GM10248 (cell line): ENCODE results near the gene SGSH.

Experiments used
- CTCF ChIA-PET: fragments of 300-600 bp; sonication (Branson Sonifier 250); formaldehyde crosslinking; extraction: SDS; loops from one replicate; lab custom pipeline; 2021; ENCODE audit warnings: antibody characterized with exemption; lab: Yijun Ruan, JAX
- POLR2A ChIA-PET: fragments of 350-650 bp; sonication (Branson Sonifier 250); formaldehyde crosslinking; extraction: SDS; loops from one replicate; lab custom pipeline; 2020; ENCODE audit warnings: antibody characterized with exemption; lab: Yijun Ruan, JAX
- DNase-seq: peaks from one replicate; pipeline ENCODE4 v3.0.0; 2012; ENCODE audit errors: extremely low spot score
- TF ChIP-seq, protein P1 (sequence below): IDR thresholded peaks from 2 replicates; pipeline ENCODE4 v1.5.1; 2012; ENCODE audit warnings: mild to moderate bottlenecking, low read depth; ENCODE audit errors: extremely low read depth, missing control alignments, control extremely low read depth

SGSH gene

DNA sequence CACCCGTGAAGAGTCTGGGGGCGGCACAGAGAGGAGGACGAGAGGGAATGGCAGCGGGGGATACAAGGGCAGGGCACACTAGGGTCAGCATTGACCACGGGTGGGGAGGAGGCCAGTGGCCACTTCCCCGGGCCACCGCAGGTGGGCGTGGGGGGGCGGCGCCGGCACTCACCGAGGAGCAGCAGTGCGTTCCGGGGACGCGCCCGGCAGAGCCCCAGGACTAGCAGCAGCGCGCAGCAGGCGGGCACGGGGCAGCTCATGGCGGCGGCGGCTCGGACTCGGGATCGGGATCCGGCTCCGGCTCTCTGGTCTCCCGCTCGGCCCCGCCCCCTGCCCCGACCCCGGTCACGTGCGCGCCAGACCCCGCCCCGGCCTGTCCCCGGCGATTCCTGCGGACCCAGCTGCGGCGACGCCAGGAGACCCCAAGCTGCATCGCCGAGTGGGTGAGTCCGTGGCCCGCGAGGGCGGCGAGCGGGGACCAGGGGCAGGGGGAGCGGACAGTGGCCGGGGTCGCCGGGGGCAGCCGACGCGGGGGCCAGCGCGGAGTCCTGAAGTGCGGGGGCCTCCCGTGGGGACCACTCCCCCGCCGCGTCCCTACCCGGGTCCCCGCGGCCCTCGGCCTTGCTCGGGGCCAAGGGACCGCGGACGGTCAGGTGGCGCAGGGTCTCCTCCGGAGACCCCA lies at the start of gene SGSH, which contains the start of gene SLC26A11:
Gene SGSH, minus strand, starts transcription at position 280 of the 682 bp plus-strand sequence. Its CDS starts 20 bp downstream, at position 260.
Gene SLC26A11, plus strand, starts transcription at position 374 of the 682 bp plus-strand sequence. CDS start 1,134 bp downstream, outside the sequence.
- TF ChIP-seq, protein P1, sequence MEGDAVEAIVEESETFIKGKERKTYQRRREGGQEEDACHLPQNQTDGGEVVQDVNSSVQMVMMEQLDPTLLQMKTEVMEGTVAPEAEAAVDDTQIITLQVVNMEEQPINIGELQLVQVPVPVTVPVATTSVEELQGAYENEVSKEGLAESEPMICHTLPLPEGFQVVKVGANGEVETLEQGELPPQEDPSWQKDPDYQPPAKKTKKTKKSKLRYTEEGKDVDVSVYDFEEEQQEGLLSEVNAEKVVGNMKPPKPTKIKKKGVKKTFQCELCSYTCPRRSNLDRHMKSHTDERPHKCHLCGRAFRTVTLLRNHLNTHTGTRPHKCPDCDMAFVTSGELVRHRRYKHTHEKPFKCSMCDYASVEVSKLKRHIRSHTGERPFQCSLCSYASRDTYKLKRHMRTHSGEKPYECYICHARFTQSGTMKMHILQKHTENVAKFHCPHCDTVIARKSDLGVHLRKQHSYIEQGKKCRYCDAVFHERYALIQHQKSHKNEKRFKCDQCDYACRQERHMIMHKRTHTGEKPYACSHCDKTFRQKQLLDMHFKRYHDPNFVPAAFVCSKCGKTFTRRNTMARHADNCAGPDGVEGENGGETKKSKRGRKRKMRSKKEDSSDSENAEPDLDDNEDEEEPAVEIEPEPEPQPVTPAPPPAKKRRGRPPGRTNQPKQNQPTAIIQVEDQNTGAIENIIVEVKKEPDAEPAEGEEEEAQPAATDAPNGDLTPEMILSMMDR, result no peak
- CTCF ChIA-PET, result no interaction called here
- peak; percentile 87 for DNase-seq
- POLR2A ChIA-PET, result no interaction called here

DNA sequence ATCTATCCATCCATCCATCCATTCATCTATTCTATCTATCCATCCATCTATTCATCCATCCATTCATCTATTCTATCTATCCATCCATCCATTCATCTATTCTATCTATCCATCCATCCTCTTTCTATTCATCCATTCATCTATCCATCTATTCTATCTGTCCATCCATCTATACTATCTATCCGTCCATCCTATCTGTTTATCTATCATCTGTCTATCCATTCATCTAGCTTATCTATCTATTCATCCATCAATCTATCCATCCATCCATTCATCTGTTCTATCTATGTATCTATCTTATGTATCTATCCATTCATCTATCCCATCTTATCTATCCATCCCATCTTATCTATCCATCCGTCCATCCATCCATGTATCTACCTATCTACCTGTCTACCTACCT lies 49.3 kb upstream of the SGSH start:
- CTCF ChIA-PET, result no interaction called here
- TF ChIP-seq, protein P1, result no peak
- DNase-seq, result no peak
- POLR2A ChIA-PET, result no interaction called here

GRCh38 chr17:80268427-80268826 lies 48.3 kb upstream of the SGSH start:
- DNase-seq, result no peak
- POLR2A ChIA-PET, result no interaction called here
- CTCF ChIA-PET, result no interaction called here
- TF ChIP-seq, protein P1, result no peak

DNA sequence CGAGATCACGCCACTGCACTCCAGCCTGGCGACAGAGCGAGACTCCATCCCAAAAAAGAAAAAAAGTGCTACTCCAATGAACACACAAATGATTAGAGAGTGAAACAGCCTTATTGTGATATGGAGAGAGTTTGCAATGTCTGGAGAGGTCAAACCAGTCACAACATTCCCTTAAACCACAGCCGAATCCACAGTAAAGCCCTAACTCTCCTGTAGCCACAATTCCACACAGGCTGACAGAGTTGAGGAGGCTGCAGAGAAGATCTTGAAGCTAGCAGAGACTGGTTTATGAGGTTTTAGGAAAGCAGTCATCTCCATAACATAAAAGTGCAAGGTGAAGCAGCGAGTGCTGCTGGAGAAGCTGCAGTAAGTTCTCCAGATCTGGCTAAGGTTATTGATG lies 47.3 kb upstream of the SGSH start:
- TF ChIP-seq, protein P1, result no peak
- ChIA-PET POLR2A (no interaction called here), CTCF (interaction anchor here (1.2 to 1.5 kb wide), 2 partner anchors 16 to 30 kb away, joined by 3 read pairs; no protein-coding TSS in a partner anchor)
- DNase-seq, result no peak

GRCh38 chr17:80265205-80266068 lies 45.3 kb upstream of the SGSH start:
- ChIA-PET POLR2A (interaction anchor here (0.7 kb wide), 1 partner anchor 63 kb away, joined by 8 read pairs; no protein-coding TSS in a partner anchor), CTCF (interaction anchor here (0.9 kb wide), 2 partner anchors 70 to 164 kb away, joined by 3 read pairs; partner anchors contain the start of gene GAA)
- TF ChIP-seq, protein P1, result no peak
- peak; percentile 70 for DNase-seq

DNA sequence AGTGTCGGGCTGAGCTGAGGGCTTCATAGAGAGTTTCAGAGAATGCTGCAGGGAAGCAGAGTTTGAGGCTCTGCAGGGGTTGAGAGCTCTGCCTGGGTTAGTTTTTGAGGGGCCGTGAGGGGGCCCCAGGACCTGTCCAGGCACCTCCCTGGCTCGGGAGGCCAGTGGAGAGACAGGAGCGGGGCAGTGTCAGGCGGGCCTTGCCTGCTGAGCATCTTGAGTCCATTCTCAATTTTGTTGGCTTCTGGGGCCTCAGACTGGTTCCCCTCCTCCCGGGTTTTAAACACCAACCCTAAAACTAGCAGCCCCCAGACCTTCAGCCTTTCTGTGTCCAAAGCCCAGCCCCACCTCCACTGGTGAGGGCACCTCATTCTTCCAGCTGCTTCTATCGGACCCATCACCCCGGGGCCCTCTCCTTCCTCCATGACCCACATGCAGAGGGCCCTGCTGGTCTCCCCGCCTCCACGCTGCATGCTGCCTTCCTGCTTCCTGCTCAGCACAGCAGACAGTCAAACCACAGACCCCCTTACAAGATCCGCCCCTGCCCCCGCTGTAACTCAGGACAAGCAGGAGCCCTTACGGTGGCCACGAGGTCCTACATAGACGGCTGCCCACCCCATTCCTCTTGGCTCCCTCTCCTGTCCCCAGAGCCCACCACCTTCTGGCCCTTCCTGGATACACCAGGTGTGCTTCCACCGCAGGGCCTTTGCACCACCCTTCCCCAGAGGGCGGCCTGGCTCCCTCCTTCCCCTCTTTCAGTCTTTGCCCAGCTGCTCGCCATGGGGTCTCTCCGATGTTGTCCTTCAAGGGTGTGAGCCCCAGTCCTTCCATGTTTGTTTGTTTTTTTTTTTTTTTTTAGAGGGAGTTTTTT lies 44.3 kb upstream of the SGSH start:
- TF ChIP-seq, protein P1, result no peak
- CTCF ChIA-PET, result interaction anchor here (0.6 to 1.3 kb wide), 3 partner anchors 13 to 69 kb away, joined by 3 to 4 read pairs (median 3); no protein-coding TSS in a partner anchor
- no peak for DNase-seq

More for the DNA sequence above, 44.3 kb upstream of the SGSH start:
- POLR2A ChIA-PET, result interaction anchor here (0.5 to 0.7 kb wide), 3 partner anchors 21 to 98 kb away, joined by 3 to 8 read pairs (median 4); no protein-coding TSS in a partner anchor
